A549 (cell line): ENCODE data around the gene PICK1.

Experiments
- EHMT2 ChIP-seq: fragments of 200-600 bp; sonication (generic); IDR thresholded peaks from 2 replicates; pipeline ENCODE4 v1.6.1; 2016; ENCODE audit warnings: antibody characterized with exemption, low read depth, mild to moderate bottlenecking, moderate library complexity
- MAZ ChIP-seq: fragments of 150-350 bp; IDR thresholded peaks from 2 replicates; pipeline ENCODE4 v1.6.1; 2014; ENCODE audit warnings: antibody characterized with exemption, low read depth, low read length, borderline replicate concordance
- TF ChIP-seq, protein P1 (sequence below): fragments of >200 bp; sonication (Bioruptor Twin); formaldehyde crosslinking; IDR thresholded peaks from 3 replicates; pipeline ENCODE4 v1.5.1; 2016

DNA sequence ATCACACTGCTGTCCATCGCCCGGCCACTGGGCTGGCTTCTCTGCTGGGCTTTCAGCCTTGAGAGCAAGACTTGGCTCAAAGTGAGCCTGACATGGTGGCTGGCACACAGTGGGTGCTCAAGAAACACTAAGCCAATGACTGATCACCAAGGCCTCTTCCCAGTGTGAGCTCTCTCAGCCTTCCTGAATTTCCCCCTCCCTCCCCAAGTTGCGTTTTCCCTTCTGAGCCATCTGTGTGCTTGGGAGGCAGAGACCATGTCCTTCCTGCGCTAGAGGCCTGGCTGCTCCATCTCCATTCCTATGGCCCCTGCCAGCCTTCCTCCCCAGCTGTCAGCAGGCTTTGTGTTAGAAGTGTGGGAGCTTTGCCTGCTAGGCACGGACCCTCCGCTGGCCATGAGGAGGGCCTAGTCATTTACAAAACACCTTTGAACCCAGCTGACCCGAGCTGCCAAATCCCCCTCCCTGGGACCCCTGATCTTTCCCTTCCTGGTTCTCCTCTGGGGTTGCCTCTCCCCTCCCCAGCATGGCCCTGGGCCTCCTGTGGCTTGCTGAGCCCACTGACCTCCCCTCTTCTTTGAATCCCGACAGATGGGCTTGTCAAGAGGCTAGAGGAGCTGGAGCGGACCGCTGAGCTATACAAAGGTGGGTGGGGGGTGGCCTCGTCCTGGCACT is 13.2 kb downstream of the PICK1 start:
- TF ChIP-seq, protein P1, sequence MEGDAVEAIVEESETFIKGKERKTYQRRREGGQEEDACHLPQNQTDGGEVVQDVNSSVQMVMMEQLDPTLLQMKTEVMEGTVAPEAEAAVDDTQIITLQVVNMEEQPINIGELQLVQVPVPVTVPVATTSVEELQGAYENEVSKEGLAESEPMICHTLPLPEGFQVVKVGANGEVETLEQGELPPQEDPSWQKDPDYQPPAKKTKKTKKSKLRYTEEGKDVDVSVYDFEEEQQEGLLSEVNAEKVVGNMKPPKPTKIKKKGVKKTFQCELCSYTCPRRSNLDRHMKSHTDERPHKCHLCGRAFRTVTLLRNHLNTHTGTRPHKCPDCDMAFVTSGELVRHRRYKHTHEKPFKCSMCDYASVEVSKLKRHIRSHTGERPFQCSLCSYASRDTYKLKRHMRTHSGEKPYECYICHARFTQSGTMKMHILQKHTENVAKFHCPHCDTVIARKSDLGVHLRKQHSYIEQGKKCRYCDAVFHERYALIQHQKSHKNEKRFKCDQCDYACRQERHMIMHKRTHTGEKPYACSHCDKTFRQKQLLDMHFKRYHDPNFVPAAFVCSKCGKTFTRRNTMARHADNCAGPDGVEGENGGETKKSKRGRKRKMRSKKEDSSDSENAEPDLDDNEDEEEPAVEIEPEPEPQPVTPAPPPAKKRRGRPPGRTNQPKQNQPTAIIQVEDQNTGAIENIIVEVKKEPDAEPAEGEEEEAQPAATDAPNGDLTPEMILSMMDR = no peak
- TF ChIP-seq MAZ = no peak
- no peak for TF ChIP-seq EHMT2
